ENCODE results near the gene EDC3. TPM values are rescaled to one million over a fixed set of nuclear protein-coding genes. Genes with fewer than 3 reads are reported as not detected.
A peak's percentile ranks its signal among the peaks of the same experiment; 100 is the strongest.

EDC3 gene
- total and polyA plus RNA-seq, 9 of the 15 experiments (the other 6 are each of a cell fraction or from before 2014, with no cell fraction given), result 11.7 to 63.9 (median 32.8) TPM

- TF ChIP-seq ZC3H4 (CRISPR knock-in tag; IDR thresholded peaks at IDR 0.05; ENCODE audit: borderline replicate concordance) (no peak), MYNN (IDR thresholded peaks at IDR 0.05) (peak; percentile 46; the same call in 1 of the 2 replicates), MYNN (CRISPR knock-in tag; IDR thresholded peaks at IDR 0.05) (no peak), SMAD4 (CRISPR knock-in tag; conservative IDR thresholded peaks at IDR 0.05) (peak; percentile 70), NCOA4 (IDR thresholded peaks at IDR 0.05; ENCODE audit: partially characterized antibody) (no peak), HES1 (IDR thresholded peaks at IDR 0.05; ENCODE audit: low read depth) (peak; percentile 77), ZBTB49 (CRISPR knock-in tag; IDR thresholded peaks at IDR 0.05; ENCODE audit: borderline replicate concordance) (no peak), NCOR1 (IDR thresholded peaks at IDR 0.05) (peak; percentile 48; the same call in 1 of the 2 replicates), ZFP1 (CRISPR knock-in tag; IDR thresholded peaks at IDR 0.05) (no peak), EP300 (IDR thresholded peaks at IDR 0.05; ENCODE audit: low read length) (peak; percentile 82), GATAD2A (IDR thresholded peaks at IDR 0.05) (0 out of 2 replicates have a peak, but pooled peaks have one; percentile 22), ZBTB5 (IDR thresholded peaks at IDR 0.05) (no peak), SAP30 (IDR thresholded peaks at IDR 0.05; ENCODE audit: borderline replicate concordance, insufficient read depth, low read depth, low read length, poor library complexity, severe bottlenecking) (no peak), POLR2AphosphoS5 (IDR thresholded peaks at IDR 0.05; ENCODE audit: control insufficient read depth, insufficient read depth, low read depth, low read length) (peak; percentile 44; the same call in 1 of the 2 replicates), CCNT2 (IDR thresholded peaks at IDR 0.05; ENCODE audit: borderline replicate concordance, extremely low read depth, insufficient read length, low read depth, low read length) (peak; percentile 53), TCF3 (CRISPR knock-in tag; IDR thresholded peaks at IDR 0.05) (peak; percentile 63), CHAMP1 (IDR thresholded peaks at IDR 0.05) (no peak)
Measured at GRCh38 chr15:74584779-74585178, 111.0 kb downstream of the EDC3 start (continued).

Measured in K562 (cell line).